K562 (cell line): ENCODE measurements around the gene VIT. TPM values are rescaled to one million over a fixed set of nuclear protein-coding genes. Genes with fewer than 3 reads are reported as not detected.

Experiments used
- ATAC-seq: fragments of 200-7000 bp; cut with Tn5 transposase; 3 replicates; pipeline ENCODE4 v1.9.1; 2020; ENCODE audit warnings: moderate library complexity
- BruUV-seq: library from RNA; stranded (reverse); fragments of 400-500 nt; replicated peaks from 2 replicates; lab custom pipeline; 2021; lab: Mats Ljungman, UMichigan
- CTCF ChIA-PET: fragments of 300-600 bp; formaldehyde crosslinking; extraction: SDS; loops from one replicate; lab custom pipeline; 2021; ENCODE audit warnings: low intra/inter-chr PET ratio; lab: Yijun Ruan, JAX
- POLR2A ChIA-PET: fragments of 300-600, 350-650 bp; sonication (Branson Sonifier 250); formaldehyde crosslinking; extraction: SDS; loops from one replicate; lab custom pipeline; 2021; ENCODE audit warnings: antibody characterized with exemption, inconsistent platforms; lab: Yijun Ruan, JAX
- DNase-seq, 4 experiments: peaks; one replicate each; pipeline versions ENCODE4 v3.0.0 to v3.0.0-alpha.2; 2011 to 2018; ENCODE audit warnings: low spot score in 3 of 4, mixed read lengths in 3 of 4; ENCODE audit errors: extremely low read depth in 1 of 4
- FAIRE-seq: peaks from 2 replicates; lab custom pipeline; 2011; peaks lifted over from hg19 to GRCh38; lab: Jason Lieb, UNC
- H2AFZ ChIP-seq: 2 replicates; pipeline ENCODE4 v1.6.0; 2011; ENCODE audit warnings: low read depth, low read length, control low read depth, inconsistent platforms
- H3K27ac ChIP-seq: fragments of 200-600 bp; 3 replicates; pipeline ENCODE4 v1.8.0; 2011; ENCODE audit warnings: low read depth, mild to moderate bottlenecking, control low read depth, inconsistent platforms, low read length, moderate library complexity, mixed read lengths; ENCODE audit errors: extremely low read depth
- H3K27me3 ChIP-seq, 2 experiments: fragments of 300-600 bp in 1 of 2; 2 replicates in 1 of 2; 3 replicates in 1 of 2; pipeline versions ENCODE4 v1.6.0 to v1.8.0; 2011; ENCODE audit warnings: inconsistent platforms in 2 of 2, low read length in 2 of 2, mild to moderate bottlenecking in 1 of 2, mixed read lengths in 1 of 2, moderate library complexity in 1 of 2; ENCODE audit not compliant: control insufficient read depth in 2 of 2, insufficient read depth in 2 of 2
- H3K36me3 ChIP-seq: fragments of 300-600 bp; 3 replicates; pipeline ENCODE4 v1.8.0; 2011; ENCODE audit warnings: mild to moderate bottlenecking, low read length, inconsistent platforms; ENCODE audit not compliant: control insufficient read depth, insufficient read depth
- H3K4me1 ChIP-seq, 2 experiments: fragments of 200-600 bp in 1 of 2; replicated peaks in 1 of 2; 2 replicates in 1 of 2; 3 replicates in 1 of 2; pipeline versions ENCODE4 v1.5.1 to v1.8.0; 2011; ENCODE audit warnings: inconsistent platforms in 2 of 2, low read length in 2 of 2, mild to moderate bottlenecking in 1 of 2, mixed read lengths in 1 of 2, moderate library complexity in 1 of 2; ENCODE audit not compliant: control insufficient read depth in 2 of 2, insufficient read depth in 2 of 2
- H3K4me2 ChIP-seq: 2 replicates; pipeline ENCODE4 v1.6.1; 2011; ENCODE audit warnings: low read length, control low read depth, inconsistent platforms, mixed read lengths; ENCODE audit not compliant: insufficient read depth
- H3K4me3 ChIP-seq: fragments of 200-600 bp; sonication (generic), shearing (Covaris generic); 2 replicates; pipeline ENCODE4 v1.5.1; 2016; ENCODE audit warnings: control low read depth, inconsistent platforms
- H3K79me2 ChIP-seq: fragments of 200-600 bp; 3 replicates; pipeline ENCODE4 v1.8.0; 2011; ENCODE audit warnings: low read length, inconsistent platforms; ENCODE audit not compliant: control insufficient read depth, insufficient read depth
- H3K9ac ChIP-seq, 2 experiments: 2 replicates each; pipeline versions ENCODE4 v1.6.0 to v1.6.1; 2011; ENCODE audit warnings: low read depth in 2 of 2, low read length in 2 of 2, control low read depth in 1 of 2, inconsistent platforms in 1 of 2, mild to moderate bottlenecking in 1 of 2, mixed read lengths in 1 of 2; ENCODE audit not compliant: insufficient read depth in 1 of 2
- H3K9me1 ChIP-seq: one replicate; pipeline ENCODE4 v1.6.0; 2011; ENCODE audit warnings: inconsistent platforms, mild to moderate bottlenecking, low read length, moderate library complexity; ENCODE audit not compliant: control insufficient read depth, insufficient read depth
- H3K9me3 ChIP-seq: replicated peaks from 2 replicates; pipeline ENCODE4 v1.5.1; 2011; ENCODE audit warnings: low read depth, low read length, inconsistent platforms; ENCODE audit not compliant: control insufficient read depth, insufficient read depth
- H4K20me1 ChIP-seq: replicated peaks from 2 replicates; pipeline ENCODE4 v1.6.1; 2011; ENCODE audit warnings: low read length, inconsistent platforms, mixed read lengths; ENCODE audit not compliant: control insufficient read depth, insufficient read depth
- CBX1 ChIP-seq: sonication (generic); IDR thresholded peaks from 2 replicates; pipeline ENCODE4 v1.6.1; 2016; ENCODE audit warnings: antibody characterized with exemption, low read depth, mild to moderate bottlenecking
- CUX1 ChIP-seq: fragments of 200-800 bp; sonication (Bioruptor generic); IDR thresholded peaks from 2 replicates; pipeline ENCODE4 v1.6.1; 2016; ENCODE audit warnings: missing genetic modification characterization, missing compliant biosample characterization
- DMBX1 ChIP-seq: fragments of 250-450 bp; sonication (Bioruptor Pico); IDR thresholded peaks from 2 replicates; pipeline ENCODE4 v1.8.0; 2022; ENCODE audit warnings: inconsistent platforms, mild to moderate bottlenecking, moderate library complexity, borderline replicate concordance
- E4F1 ChIP-seq: fragments of 250-450 bp; sonication (Bioruptor Pico); IDR thresholded peaks from 2 replicates; pipeline ENCODE4 v1.5.0; 2021; ENCODE audit warnings: mild to moderate bottlenecking, borderline replicate concordance
- KHSRP ChIP-seq: fragments of 450-650 bp; IDR thresholded peaks from 2 replicates; pipeline ENCODE4 v1.6.1; 2017
- WGBS: fragments of 100-300 bp; shearing (Covaris generic); methylation state at CpG from one replicate; pipeline ENCODE4 v1.1.6; 2016; ENCODE audit warnings: low coverage, mixed read lengths; ENCODE audit not compliant: insufficient coverage; ENCODE audit errors: missing lambda C conversion rate; 5-methylcytosine and 5-hydroxymethylcytosine counted together
- in situ Hi-C: fragments of 300-500 bp; cut with MboI; formaldehyde crosslinking; loops from 4 replicates; pipeline ENCODE4 v1.15.0; 2018; ENCODE audit warnings: inconsistent platforms, mixed read lengths
- intact Hi-C: fragments of 100-400 bp; cut with micrococcal nuclease; formaldehyde crosslinking; loops from 2 replicates; pipeline ENCODE4 v1.14.2; 2022
- polyA plus RNA-seq, 8 experiments: library from polyadenylated mRNA; depleted of rRNA in 4 of 8; stranded (reverse) in 5 of 8; unstranded in 3 of 8; fragments of >200 nt; fragmentation: Nextera tagmentation in 2 of 8; fragmentation: Illumina TruSeq in 1 of 8; extraction: Ambion mirVana in 2 of 8; extraction: Trizol in 1 of 8; gene quantifications; 2 replicates each; pipeline versions ENCODE4 v1.2.1 to v1.2.3, GENCODE V29; 2011 to 2014; ENCODE audit warnings: inconsistent platforms in 1 of 8, missing spikeins in 1 of 8
- total RNA-seq, 7 experiments: library from RNA; depleted of rRNA in 6 of 7; stranded (reverse); fragments of >200 nt in 6 of 7; fragmentation: Illumina TruSeq in 2 of 7; extraction: Trizol in 2 of 7; gene quantifications; 2 replicates each; pipeline versions ENCODE4 v1.2.1 to v1.2.3, GENCODE V29; 2011 to 2021; ENCODE audit warnings: low replicate concordance in 1 of 7

VIT gene
- total and polyA plus RNA-seq, 9 of the 15 experiments (the other 6 are each of a cell fraction or from before 2014, with no cell fraction given) = not detected

- whole genome bisulfite sequencing = 0% methylated on average over 7 of the region's 7 CpGs
These were observed 77.4 kb downstream of the VIT start for GRCh38 chr2:36773947-36774346.

More at GRCh38 chr2:36773947-36774346, 77.4 kb downstream of the VIT start:
- POLR2A ChIA-PET = interaction anchor here (1.1 kb wide), 1 partner anchor 18 kb away, joined by 3 read pairs; no protein-coding TSS in a partner anchor
- FAIRE-seq = no peak
- in situ Hi-C loops = no loop called here
- CTCF ChIA-PET = no interaction called here
- Histone ChIP-seq H3K27me3 (peaks cover 13 to 32% of the 10 kb centered on the region in 2 experiments; a peak in 4 of 5 replicates), H3K9ac (no peak overlapping the region), H3K4me2 (no peak overlapping the region), H3K27ac (no peak overlapping the region), H3K36me3 (no peaks in the 10 kb centered on the region), H4K20me1 (no peaks in the 10 kb centered on the region), H2AFZ (no peak overlapping the region), H3K4me1 (no peaks in the 10 kb centered on the region), H3K9me3 (no peaks in the 10 kb centered on the region), H3K4me3 (no peak overlapping the region), H3K79me2 (no peaks in the 10 kb centered on the region), H3K9me1 (no peaks in the 10 kb centered on the region)
- no TSS peak for BruUV-seq
- TF ChIP-seq CUX1 = no peak
- TF ChIP-seq KHSRP = no peak
- TF ChIP-seq E4F1 (CRISPR knock-in tag) = no peak
- no peak for TF ChIP-seq DMBX1 (CRISPR knock-in tag)
- TF ChIP-seq CBX1 = no peak
- no peak for ATAC-seq
- DNase-seq = no peak
- intact Hi-C loops = loop anchor here (10.0 kb wide), 1 partner anchor 419 kb away; the partner anchor contains the start of gene CRIM1
